HG02884 (cell line): ENCODE results near the gene TASL.
"Not testable (repeated sequence)": the region's sequence is repeated elsewhere in the genome, so short reads cannot be mapped to it uniquely, and the experiment has no call there.

ENCODE experiments used
- ATAC-seq: cut with Tn5 transposase; IDR thresholded peaks from one replicate; pipeline ENCODE4 v1.9.1; 2021; ENCODE audit warnings: mild to moderate bottlenecking, moderate library complexity; ENCODE audit not compliant: unreplicated experiment

TASL gene

DNA sequence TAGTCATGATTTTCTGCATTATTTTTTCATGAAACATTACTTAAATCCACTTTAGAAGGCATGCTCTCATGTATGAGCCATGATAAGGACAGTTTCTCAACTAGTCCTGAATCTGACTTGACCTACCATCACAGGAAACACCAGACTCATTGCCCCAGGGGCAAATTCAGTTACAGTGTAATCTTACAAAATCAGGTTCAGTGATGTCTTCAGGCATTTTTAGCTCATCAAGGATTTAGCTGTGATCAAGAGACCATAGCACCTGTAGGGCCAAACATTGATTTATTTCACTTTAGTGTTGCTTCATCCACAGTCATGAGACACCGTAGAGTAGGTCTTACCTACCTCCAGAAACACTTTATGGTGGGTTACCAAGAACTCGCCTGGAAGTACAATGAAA is 3.1 kb upstream of the TASL start:
- ATAC-seq: no peak

DNA sequence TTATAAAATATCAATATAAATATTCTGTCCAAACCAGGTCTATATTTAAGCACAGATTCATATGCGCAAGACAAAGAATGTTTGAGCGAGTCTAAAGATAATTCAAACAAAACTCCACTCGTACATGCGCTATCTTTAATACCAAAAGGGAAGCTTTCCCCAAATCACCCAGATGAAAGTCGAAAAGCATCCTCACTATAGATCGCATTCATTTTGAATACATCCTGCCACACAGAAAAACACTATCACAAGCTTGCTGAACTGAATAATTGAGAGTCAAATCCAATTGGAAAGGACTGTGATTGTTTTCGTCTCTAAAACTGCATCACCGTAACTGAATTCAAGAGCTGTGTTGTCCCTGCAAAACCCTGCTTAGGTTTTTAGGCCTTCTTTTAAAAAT is 685 bp downstream of the TASL start:
- no peak for ATAC-seq

DNA sequence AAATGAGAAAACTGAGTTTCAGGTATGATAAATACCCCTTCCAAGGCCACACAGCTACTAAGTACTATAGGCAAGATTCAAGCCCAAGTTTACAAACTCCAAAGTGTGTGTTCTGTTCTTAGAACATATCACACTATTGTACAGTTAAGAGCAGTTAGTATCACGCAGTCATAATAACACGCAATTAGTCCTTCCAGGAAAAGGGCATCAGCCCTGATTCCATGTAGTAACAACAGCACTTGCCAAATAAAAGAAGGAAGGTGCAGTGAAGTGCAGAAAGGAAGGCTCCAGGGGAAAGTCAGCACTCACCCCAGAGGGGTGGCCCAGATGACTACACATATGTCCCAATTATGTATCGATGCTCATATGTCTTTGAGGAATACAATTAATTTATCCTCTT is 4.4 kb downstream of the TASL start:
- no peak for ATAC-seq

DNA sequence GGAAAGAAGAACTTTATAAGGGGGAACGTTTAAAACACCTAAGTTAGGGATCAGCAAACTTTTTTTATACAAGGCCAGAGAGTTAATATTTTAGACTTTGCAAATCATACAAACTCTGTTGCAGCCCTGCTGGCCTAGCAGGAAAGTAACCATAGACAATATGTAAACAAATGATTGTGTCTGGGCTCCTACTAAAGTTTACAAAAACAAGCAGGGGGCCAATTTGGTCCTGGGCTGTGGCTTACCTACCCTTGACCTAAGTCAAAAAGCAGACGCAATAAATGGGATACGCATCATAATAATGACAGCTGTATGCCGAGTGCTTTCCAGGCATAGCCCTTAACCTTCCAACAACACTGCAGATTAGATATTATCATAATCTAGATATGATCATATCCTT is 4.9 kb downstream of the TASL start:
- no peak for ATAC-seq

DNA sequence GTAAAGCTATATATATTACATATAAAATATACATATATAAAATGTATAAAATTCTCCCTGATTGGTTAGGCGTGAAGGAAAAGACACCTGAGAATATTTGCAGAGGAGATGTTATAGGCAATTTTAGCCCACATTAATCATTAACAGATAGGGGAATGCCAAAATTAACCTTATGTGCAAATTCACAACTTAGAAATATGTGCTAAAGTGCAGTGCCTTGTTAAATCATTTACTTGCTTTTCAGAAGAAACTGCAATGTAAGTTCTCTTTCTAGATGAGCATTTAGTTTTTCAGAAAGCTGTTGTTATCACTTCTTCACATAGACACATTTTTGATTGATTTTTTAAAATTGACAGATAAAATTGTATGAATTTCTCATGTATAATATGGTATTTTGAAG is 5.6 kb downstream of the TASL start:
- no peak for ATAC-seq

DNA sequence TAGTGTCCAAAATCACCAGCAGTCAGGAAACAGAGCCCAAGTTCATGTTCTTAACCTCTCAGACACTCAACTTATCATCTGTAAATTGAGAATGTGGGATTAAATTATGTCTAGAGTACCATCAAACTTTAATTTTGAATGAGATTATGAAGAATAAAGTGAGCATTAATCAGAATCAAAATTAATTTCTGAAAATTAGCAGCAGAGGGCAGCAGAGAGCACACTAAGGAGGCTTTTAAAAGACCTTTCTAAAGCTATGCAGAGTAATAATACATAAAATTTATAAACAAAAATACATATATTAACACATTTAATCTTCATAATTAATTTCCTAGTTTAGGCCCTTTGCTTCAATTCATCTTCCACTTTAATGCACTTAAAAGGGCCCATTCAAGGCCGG is 7.1 kb downstream of the TASL start:
- ATAC-seq: no peak

DNA sequence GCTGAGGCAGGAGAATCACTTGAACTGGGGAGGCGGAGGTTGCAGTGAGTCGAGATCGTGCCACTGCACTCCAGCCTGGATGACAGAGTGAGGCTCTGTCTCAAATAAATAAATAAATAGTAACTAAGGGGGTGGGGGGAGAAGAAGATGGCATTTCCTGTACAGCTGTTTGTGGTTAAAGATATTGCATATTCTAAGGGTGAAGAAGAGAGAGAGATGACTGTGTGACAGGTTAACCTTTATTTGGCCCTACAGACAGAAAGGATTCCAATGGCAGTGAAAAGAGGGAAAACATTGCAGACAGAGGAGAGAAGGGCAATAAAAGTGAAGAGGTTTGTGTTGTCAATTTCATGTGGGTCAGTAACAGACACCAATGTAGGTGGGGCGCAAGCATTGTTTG is 9.4 kb downstream of the TASL start:
- peak; percentile 61 for ATAC-seq

DNA sequence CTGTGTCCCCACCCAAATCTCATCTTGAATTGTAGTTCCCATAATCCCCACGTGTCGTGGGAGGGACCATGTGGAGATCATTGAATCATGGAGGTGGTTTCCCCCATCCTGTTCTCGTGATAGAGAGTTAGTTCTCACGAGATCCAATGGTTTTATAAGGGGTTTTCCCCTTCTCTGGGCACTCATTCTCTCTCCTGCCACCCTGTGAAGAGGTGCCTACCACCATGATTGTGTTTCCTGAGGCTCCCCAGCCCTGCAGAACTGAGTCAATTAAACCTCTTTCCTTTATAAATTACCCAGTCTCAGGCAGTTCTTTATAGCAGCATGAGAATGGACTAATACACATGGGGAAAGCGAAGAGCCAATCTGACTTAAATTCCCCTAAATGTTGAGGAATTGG is 14.5 kb downstream of the TASL start:
- not testable (repeated sequence) for ATAC-seq

DNA sequence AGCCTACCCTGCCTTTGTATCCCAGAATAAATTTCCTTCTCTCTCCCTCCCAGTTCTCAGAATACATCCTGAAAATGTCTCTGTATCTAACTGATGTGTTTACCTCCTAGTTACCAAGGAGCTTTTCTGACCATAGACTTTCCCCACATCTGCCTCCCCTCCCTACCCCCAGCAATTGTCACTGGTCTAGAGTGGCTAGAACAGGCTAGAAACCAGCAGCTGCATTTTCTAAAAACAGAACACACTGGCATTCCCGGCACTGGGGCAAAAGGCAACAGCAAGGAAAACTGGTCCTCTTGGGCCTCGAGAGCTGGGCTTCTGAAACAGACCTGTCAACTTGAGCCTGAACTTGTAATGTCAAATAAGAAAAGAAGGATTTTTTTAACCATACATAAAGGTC is 16.4 kb downstream of the TASL start:
- ATAC-seq: no peak

DNA sequence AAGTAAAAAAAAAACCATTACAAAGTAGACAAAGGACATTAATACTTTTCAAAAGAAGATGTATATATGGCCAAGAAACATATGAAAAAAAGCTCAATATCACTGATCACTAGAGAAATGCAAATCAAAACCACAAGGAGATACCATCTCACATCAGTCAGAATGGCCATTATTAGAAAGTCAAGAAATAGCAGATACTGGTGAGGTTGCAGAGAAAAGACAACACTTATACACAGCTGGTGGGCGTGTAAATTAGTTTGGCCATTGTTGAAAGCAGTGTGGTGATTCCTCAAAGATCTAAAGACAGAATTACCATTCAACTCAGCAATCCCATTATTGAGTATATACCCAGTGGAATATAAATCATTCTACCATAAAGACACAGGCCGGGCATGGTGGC is 39.3 kb downstream of the TASL start:
- ATAC-seq: peak; percentile 72

DNA sequence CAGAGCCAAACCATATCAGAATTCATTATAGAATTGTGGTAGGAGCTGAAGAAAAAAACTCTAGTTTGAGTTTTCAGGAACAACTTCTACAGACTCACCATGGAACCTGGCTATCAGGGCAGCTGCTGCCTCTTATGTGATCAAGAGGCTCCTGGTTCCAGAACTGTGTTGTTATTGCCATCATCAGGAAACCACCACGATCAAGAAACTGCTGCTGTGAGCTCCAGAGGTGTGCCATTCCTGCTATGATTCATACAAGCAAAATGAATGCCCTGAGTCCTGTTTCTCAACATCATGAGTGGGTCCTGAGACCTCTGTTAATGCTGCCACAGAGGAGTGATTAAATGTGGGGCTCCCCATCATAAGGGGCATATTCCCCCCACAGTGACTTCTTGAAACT is 43.7 kb downstream of the TASL start:
- no peak for ATAC-seq

DNA sequence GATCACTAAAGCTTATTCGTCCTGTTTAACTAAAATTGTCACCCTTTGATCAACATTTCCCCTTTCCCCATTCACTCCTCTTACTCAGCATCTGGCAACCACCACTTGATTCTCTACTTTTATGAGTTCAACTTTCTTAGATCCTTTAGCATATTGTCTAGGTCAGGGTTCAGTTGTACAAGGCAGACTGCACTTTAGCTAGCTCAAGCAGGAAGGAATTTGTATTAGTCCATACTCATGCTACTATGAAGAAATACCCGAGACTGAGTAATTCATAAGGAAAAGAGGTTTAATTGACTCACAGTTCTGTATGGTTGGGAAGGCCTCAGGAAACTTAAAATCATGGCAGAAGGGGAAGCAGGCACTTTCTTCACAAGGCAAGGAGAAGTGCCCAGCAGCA is 44.3 kb downstream of the TASL start:
- ATAC-seq: no peak

DNA sequence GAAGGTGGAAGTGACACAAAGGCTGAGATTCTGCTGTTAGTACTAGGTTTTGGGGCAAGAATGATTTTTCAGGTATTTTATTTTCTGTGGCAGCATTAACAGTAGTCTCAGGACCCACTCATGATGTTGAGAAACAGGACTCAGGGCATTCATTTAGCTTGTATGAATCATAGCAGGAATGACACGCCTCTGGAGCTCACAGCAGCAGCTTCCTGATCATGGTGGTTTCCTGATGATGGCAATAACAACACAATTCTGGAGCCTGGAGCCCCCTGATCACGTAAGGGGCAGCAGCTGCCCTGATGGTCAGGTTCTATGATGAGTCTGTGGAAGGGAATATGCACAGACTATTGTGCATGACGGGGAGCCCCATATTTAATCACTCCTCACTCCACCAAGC is 47.0 kb downstream of the TASL start:
- no peak for ATAC-seq

DNA sequence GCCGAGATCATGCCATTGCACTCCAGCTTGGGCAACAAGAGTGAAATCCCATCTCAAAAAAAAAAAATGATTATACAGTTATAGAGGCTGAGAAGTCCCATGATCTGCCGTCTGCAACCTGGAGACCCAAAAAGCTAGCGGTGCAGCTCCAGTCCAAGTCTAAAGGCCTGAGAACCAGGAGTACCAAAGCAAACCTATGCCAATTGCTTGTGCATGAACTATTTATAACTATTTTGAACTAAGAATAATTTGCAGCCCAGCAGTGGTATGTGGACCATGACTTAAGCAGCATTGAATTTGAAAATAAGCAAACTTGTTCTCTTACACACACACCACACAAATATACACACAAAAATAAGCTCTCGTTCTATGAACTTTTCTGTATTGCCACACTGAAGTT is 51.8 kb downstream of the TASL start:
- no peak for ATAC-seq

DNA sequence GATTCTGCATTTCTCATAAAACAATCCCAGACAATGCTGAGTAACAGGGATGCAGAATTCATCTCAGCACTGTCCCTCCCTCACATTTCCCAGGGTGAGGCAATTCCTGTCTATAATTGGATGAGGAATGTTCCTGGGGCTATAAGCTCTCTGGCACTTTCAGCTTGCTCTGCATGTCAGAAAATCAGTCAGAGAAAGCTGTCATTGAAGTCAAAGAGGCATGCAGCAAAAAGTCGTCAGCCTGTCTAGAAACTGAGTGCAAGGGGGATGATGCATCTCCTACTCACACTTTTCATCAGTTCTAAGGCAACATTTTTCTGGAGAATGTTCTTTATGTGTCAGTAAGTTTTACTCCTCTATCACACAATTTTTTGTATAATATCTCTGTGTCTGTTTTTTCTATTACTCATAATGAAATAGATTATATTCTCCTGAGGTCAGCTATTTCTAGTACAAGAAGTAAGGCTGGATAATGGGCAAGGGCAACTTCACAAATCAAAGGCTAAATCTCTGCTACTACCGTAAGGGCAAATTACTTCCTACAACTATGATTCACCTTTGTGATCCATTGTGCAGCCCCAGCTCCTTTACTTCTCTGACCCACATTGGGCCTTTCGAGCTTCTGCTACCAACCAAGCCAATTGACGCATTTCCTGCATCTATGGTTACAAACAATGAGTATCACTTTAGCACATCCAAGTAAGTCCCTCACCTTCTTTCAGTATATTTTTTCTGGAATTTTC is 56.0 kb downstream of the TASL start:
- ATAC-seq: no peak

DNA sequence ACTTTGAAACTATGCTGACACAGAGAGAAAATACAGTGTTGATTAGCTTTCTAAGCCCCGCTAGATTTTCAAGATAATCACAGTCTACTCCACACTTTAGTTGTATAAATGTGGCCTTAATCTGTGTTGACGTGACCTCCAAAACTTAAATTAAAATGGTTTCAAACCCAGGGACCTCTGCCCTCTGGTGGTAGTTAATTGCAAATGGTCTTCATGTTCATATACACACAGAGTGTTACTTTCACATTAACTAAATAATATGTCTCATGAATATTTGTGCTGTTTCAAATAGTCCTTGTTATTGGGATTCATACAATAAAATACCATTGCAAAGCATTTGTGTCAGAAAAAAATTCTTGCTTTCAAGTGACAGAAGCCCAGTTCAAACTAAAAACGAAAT is 64.3 kb downstream of the TASL start:
- ATAC-seq: no peak
